ENCODE data around the gene LRWD1. TPM values are rescaled to one million over a fixed set of nuclear protein-coding genes. Genes with fewer than 3 reads are reported as not detected.
A peak's percentile ranks its signal among the peaks of the same experiment; 100 is the strongest.

The LRWD1 gene
- total and polyA plus RNA-seq, 9 of the 15 experiments (the other 6 are each of a cell fraction or from before 2014, with no cell fraction given): 0.61 to 66.0 (median 33.2) TPM

DNA sequence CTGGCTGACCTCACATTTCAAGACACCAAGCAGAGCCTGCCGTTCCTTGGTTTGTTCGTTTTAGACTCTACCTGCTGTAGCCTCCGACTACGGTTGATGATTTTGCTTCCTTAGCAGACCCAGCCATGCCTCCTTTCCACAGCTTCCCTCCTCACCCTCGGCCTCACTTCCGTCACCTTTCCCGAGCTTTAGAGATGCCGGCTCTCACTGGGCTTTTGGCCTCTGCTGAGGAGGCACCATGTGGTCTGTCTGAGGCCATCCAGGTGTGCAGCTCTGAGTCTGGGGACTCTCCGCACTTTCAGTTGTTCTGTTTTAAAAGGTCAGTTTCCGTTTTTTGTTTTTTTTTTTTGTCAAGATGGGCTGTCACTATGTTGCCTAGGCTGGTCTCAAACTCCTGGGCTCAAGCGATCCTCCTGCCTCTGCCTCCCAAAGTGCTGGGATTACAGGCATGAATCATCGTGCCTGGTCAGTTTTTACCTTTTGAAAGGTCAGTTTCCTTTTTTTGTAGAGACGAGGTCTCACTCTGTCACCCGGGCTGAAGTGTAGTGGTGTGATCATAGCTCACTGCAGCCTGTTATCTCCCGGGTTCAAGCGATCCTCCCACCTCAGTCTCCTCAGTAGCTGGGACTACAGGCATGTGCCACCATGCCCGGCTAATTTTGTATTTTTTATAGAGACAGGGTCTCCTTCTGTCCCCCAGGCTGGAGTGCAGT lies 19.7 kb upstream of the LRWD1 start (continued):
- TF ChIP-seq ILK (tag; IDR thresholded peaks at IDR 0.05; ENCODE audit: borderline replicate concordance, low read depth) (no peak), PHF21A (IDR thresholded peaks at IDR 0.05; ENCODE audit: borderline replicate concordance, low read depth) (no peak), TEAD4 (IDR thresholded peaks at IDR 0.05; ENCODE audit: low read length) (no peak), TEAD4 (CRISPR knock-in tag; IDR thresholded peaks at IDR 0.05; ENCODE audit: borderline replicate concordance) (no peak), COPS2 (conservative IDR thresholded peaks at IDR 0.05) (no peak), EWSR1 (IDR thresholded peaks at IDR 0.05; ENCODE audit: borderline replicate concordance, low read depth, partially characterized antibody) (no peak), ZBTB1 (CRISPR knock-in tag; IDR thresholded peaks at IDR 0.05; ENCODE audit: borderline replicate concordance, low read depth) (0 out of 2 replicates have a peak, but pooled peaks have one; percentile 42), DPF2 (IDR thresholded peaks at IDR 0.05) (peak; percentile 72), STAG1 (CRISPR knock-in tag; IDR thresholded peaks at IDR 0.05; ENCODE audit: borderline replicate concordance) (no peak), WHSC1 (IDR thresholded peaks at IDR 0.05; ENCODE audit: low read length) (no peak), HDAC1 (IDR thresholded peaks at IDR 0.05) (0 out of 4 replicates have a peak, but pooled peaks of 1 of the 2 experiments have one; percentile 9), ZNF41 (CRISPR knock-in tag; conservative IDR thresholded peaks at IDR 0.05) (no peak), PURB (CRISPR knock-in tag; IDR thresholded peaks at IDR 0.05; ENCODE audit: low read depth) (no peak), KDM1A (IDR thresholded peaks at IDR 0.05) (0 out of 4 replicates have a peak, but pooled peaks of 1 of the 2 experiments have one; percentile 20), ELF4 (CRISPR knock-in tag; IDR thresholded peaks at IDR 0.05) (no peak), RFX5 (IDR thresholded peaks at IDR 0.05; ENCODE audit: low read depth, low read length) (no peak), ZNF384 (IDR thresholded peaks at IDR 0.05; ENCODE audit: low read depth, low read length) (no peak), ELF2 (CRISPR knock-in tag; IDR thresholded peaks at IDR 0.05) (no peak)
- TF ChIP-seq, protein P1, sequence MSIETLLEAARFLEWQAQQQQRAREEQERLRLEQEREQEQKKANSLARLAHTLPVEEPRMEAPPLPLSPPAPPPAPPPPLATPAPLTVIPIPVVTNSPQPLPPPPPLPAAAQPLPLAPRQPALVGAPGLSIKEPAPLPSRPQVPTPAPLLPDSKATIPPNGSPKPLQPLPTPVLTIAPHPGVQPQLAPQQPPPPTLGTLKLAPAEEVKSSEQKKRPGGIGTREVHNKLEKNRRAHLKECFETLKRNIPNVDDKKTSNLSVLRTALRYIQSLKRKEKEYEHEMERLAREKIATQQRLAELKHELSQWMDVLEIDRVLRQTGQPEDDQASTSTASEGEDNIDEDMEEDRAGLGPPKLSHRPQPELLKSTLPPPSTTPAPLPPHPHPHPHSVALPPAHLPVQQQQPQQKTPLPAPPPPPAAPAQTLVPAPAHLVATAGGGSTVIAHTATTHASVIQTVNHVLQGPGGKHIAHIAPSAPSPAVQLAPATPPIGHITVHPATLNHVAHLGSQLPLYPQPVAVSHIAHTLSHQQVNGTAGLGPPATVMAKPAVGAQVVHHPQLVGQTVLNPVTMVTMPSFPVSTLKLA (conservative IDR thresholded peaks at IDR 0.05): 0 out of 4 replicates have a peak, but pooled peaks of 1 of the 2 experiments have one; percentile 17
- TF ChIP-seq, protein P2, sequence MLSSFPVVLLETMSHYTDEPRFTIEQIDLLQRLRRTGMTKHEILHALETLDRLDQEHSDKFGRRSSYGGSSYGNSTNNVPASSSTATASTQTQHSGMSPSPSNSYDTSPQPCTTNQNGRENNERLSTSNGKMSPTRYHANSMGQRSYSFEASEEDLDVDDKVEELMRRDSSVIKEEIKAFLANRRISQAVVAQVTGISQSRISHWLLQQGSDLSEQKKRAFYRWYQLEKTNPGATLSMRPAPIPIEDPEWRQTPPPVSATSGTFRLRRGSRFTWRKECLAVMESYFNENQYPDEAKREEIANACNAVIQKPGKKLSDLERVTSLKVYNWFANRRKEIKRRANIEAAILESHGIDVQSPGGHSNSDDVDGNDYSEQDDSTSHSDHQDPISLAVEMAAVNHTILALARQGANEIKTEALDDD (IDR thresholded peaks at IDR 0.05): no peak
- TF ChIP-seq, protein P3, sequence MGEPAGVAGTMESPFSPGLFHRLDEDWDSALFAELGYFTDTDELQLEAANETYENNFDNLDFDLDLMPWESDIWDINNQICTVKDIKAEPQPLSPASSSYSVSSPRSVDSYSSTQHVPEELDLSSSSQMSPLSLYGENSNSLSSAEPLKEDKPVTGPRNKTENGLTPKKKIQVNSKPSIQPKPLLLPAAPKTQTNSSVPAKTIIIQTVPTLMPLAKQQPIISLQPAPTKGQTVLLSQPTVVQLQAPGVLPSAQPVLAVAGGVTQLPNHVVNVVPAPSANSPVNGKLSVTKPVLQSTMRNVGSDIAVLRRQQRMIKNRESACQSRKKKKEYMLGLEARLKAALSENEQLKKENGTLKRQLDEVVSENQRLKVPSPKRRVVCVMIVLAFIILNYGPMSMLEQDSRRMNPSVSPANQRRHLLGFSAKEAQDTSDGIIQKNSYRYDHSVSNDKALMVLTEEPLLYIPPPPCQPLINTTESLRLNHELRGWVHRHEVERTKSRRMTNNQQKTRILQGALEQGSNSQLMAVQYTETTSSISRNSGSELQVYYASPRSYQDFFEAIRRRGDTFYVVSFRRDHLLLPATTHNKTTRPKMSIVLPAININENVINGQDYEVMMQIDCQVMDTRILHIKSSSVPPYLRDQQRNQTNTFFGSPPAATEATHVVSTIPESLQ (CRISPR knock-in tag; IDR thresholded peaks at IDR 0.05): 0 out of 2 replicates have a peak, but pooled peaks have one; percentile 51
- TF ChIP-seq, protein P4, sequence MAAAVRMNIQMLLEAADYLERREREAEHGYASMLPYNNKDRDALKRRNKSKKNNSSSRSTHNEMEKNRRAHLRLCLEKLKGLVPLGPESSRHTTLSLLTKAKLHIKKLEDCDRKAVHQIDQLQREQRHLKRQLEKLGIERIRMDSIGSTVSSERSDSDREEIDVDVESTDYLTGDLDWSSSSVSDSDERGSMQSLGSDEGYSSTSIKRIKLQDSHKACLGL (CRISPR knock-in tag; IDR thresholded peaks at IDR 0.05; ENCODE audit: borderline replicate concordance, poor library complexity, severe bottlenecking): no peak

All from K562 (cell line).